Body of pancreas (tissue), 4 donors: ENCODE measurements around the gene DHX34. TPM values are rescaled to one million over a fixed set of nuclear protein-coding genes. Genes with fewer than 3 reads are reported as not detected.

ENCODE experiments used
- ATAC-seq: fragments of 150-250 bp; one replicate; pipeline ENCODE4 v1.9.1; 2016
- DNase-seq, 4 donors: peaks; one replicate each; pipeline ENCODE4 v3.0.0-alpha.2; 2019
- H3K27ac ChIP-seq, 4 donors: fragments of 200-600 bp; sonication (generic); 1 replicate in 3 of 4; 2 replicates in 1 of 4; pipeline versions ENCODE4 v1.5.1 to v1.6.1; 2016 to 2019; ENCODE audit warnings: mild to moderate bottlenecking in 1 of 4, mixed read lengths in 1 of 4, moderate library complexity in 1 of 4
- H3K27me3 ChIP-seq, 2 donors: fragments of 200-600 bp; sonication (generic); one replicate each; pipeline ENCODE4 v1.6.0; 2016; ENCODE audit warnings: mild to moderate bottlenecking in 1 of 2
- H3K36me3 ChIP-seq, 2 donors: fragments of 200-600 bp; sonication (generic); replicated peaks in 1 of 2; 2 replicates each; pipeline ENCODE4 v1.5.1; 2016; ENCODE audit warnings: low read depth in 2 of 2; ENCODE audit not compliant: insufficient read depth in 1 of 2
- H3K4me1 ChIP-seq: fragments of 200-600 bp; sonication (generic); one replicate; pipeline ENCODE4 v1.6.0; 2016
- H3K4me3 ChIP-seq, 2 donors: fragments of 200-600 bp; sonication (generic); 1 replicate in 1 of 2; 2 replicates in 1 of 2; pipeline ENCODE4 v1.5.1; 2016 to 2019
- H3K9me3 ChIP-seq, 3 donors: fragments of 200-600 bp; sonication (generic); 1 replicate in 2 of 3; 2 replicates in 1 of 3; pipeline ENCODE4 v1.5.1; 2016
- CTCF ChIP-seq, 7 experiments: fragments of 450-650 bp in 4 of 7; fragments of 200-600 bp in 3 of 7; sonication (generic) in 3 of 7; IDR thresholded peaks; one replicate each; pipeline ENCODE4 v1.5.1; 2016 to 2019; ENCODE audit warnings: antibody characterized with exemption in 7 of 7
- POLR2A ChIP-seq, 3 donors: fragments of 450-650 bp; IDR thresholded peaks; one replicate each; pipeline ENCODE4 v1.6.1; 2016; ENCODE audit warnings: antibody characterized with exemption in 3 of 3, mild to moderate bottlenecking in 2 of 3
- WGBS, 2 donors: methylation state at CpG; one replicate each; pipeline ENCODE4 v1.1.5; 2017; 5-methylcytosine and 5-hydroxymethylcytosine counted together
- intact Hi-C: fragments of 100-400 bp; cut with DNase I; formaldehyde crosslinking; loops from one replicate; pipeline ENCODE4 v1.15.1; 2023
- total RNA-seq, 2 donors: library from RNA; depleted of rRNA; stranded (reverse); fragments of >200 nt; gene quantifications; one replicate each; pipeline ENCODE4 v1.1.0, GENCODE V29; 2016

Gene DHX34
- total RNA-seq, 2 donors from 2014 or later: 16.1 to 50.4 TPM

- no peak for TF ChIP-seq CTCF (IDR thresholded peaks at IDR 0.05)
- TF ChIP-seq POLR2A (IDR thresholded peaks at IDR 0.05): no peak
- Histone ChIP-seq H3K27ac (no peak overlapping the region), H3K9me3 (no peaks in the 10 kb centered on the region), H3K36me3 (no peaks in the 10 kb centered on the region), H3K4me3 (no peak overlapping the region), H3K27me3 (peaks cover 0 to 12% of the 10 kb centered on the region in 2 donors), H3K4me1 (peaks cover 22% of the 10 kb centered on the region)
- intact Hi-C loops: no loop called here
- WGBS, 2 donors: 1 to 3% methylated on average over 24 to 27 of the region's 27 CpGs
- DNase-seq (peak; percentile 68 to 86 (median 84)), ATAC-seq (peak; percentile 63)
Observed at GRCh38 chr19:47428177-47428894, 79.2 kb downstream of the DHX34 start.

- TF ChIP-seq POLR2A (IDR thresholded peaks at IDR 0.05) (no peak), CTCF (IDR thresholded peaks at IDR 0.05) (no peak)
- H3K36me3 ChIP-seq: no peaks in the 10 kb centered on the region
- 12 to 21% methylated on average over 9 to 19 of the region's 20 CpGs for WGBS, 2 donors
- H3K9me3 ChIP-seq: no peaks in the 10 kb centered on the region
- intact Hi-C loops: no loop called here
- H3K27me3 ChIP-seq: peaks cover 0 to 10% of the 10 kb centered on the region in 2 donors
- H3K27ac ChIP-seq: no peak overlapping the region
- no peak for DNase-seq
- peaks cover 22% of the 10 kb centered on the region for H3K4me1 ChIP-seq
- ATAC-seq: no peak
- H3K4me3 ChIP-seq: no peak overlapping the region
Observed at GRCh38 chr19:47429140-47429793, 80.2 kb downstream of the DHX34 start.

GRCh38 chr19:47430041-47430802, 81.1 kb downstream of the DHX34 start:
- H3K4me1 ChIP-seq: peaks cover 22% of the 10 kb centered on the region
- H3K4me3 ChIP-seq: no peak overlapping the region
- no peaks in the 10 kb centered on the region for H3K9me3 ChIP-seq
- ATAC-seq: peak; percentile 20
- intact Hi-C loops: no loop called here
- 8 to 13% methylated on average over 22 to 57 of the region's 69 CpGs for WGBS, 2 donors
- DNase-seq: peak; percentile 23 to 54 (median 44)
- no peak overlapping the region for H3K27ac ChIP-seq
- peak in 5 of 7 experiments; percentile 18 to 37 (median 28) for TF ChIP-seq CTCF (IDR thresholded peaks at IDR 0.05)
- TF ChIP-seq POLR2A (IDR thresholded peaks at IDR 0.05): no peak
- no peaks in the 10 kb centered on the region for H3K36me3 ChIP-seq
- peaks cover 0 to 10% of the 10 kb centered on the region in 2 donors for H3K27me3 ChIP-seq

- no peak for TF ChIP-seq CTCF (IDR thresholded peaks at IDR 0.05)
- no peak for TF ChIP-seq POLR2A (IDR thresholded peaks at IDR 0.05)
- H3K36me3 ChIP-seq: no peaks in the 10 kb centered on the region
- intact Hi-C loops: no loop called here
- H3K27me3 ChIP-seq: peaks cover 0 to 10% of the 10 kb centered on the region in 2 donors
- ATAC-seq: no peak
- H3K4me3 ChIP-seq: no peak overlapping the region
- no peak overlapping the region for H3K27ac ChIP-seq
- DNase-seq: no peak
- no peaks in the 10 kb centered on the region for H3K9me3 ChIP-seq
- H3K4me1 ChIP-seq: peaks cover 22% of the 10 kb centered on the region
- 71 to 87% methylated on average over 7 to 18 of the region's 18 CpGs for WGBS, 2 donors
Observed at GRCh38 chr19:47432091-47432490, 83.0 kb downstream of the DHX34 start.

Other genes starting within 250 kb of the DHX34 start
- gene ZC3H4, start 235.5 kb upstream of the DHX34 start, total RNA-seq: 10 to 100 TPM; 18.9 to 34.3 TPM
- gene SAE1, start 218.5 kb upstream of the DHX34 start, total RNA-seq: 10 to 100 TPM; 14.5 to 21.5 TPM
- gene BBC3, start 118.1 kb upstream of the DHX34 start, total RNA-seq: 10 to 100 TPM in 1 of 2 donors, 1 to 10 TPM in 1; 1.3 to 11.4 TPM
- 10 to 100 TPM; 51.1 to 55.7 TPM for gene CCDC9, start 92.8 kb upstream of the DHX34 start, total RNA-seq
- 10 to 100 TPM in 1 of 2 donors, 1 to 10 TPM in 1; 9.1 to 10.2 TPM for gene INAFM1, start 74.4 kb upstream of the DHX34 start, total RNA-seq
- 1 to 10 TPM; 2.6 to 5.4 TPM for gene C5AR1, start 39.5 kb upstream of the DHX34 start, total RNA-seq
- under 1 TPM in 1 of 2 donors, not detected in 1; 0.52 TPM for gene C5AR2, start 17.1 kb upstream of the DHX34 start, total RNA-seq
- gene MEIS3, start 70.2 kb downstream of the DHX34 start, total RNA-seq: 1 to 10 TPM; 1.3 to 2.3 TPM
- 10 to 100 TPM in 1 of 2 donors, 1 to 10 TPM in 1; 8.0 to 31.6 TPM for gene SLC8A2, start 122.6 kb downstream of the DHX34 start, total RNA-seq
- gene KPTN, start 134.9 kb downstream of the DHX34 start, total RNA-seq: 1 to 10 TPM; 3.1 to 4.6 TPM
- 10 to 100 TPM; 71.5 to 94.9 TPM for gene NAPA, start 165.7 kb downstream of the DHX34 start, total RNA-seq
- gene ZNF541, start 223.8 kb downstream of the DHX34 start, total RNA-seq: under 1 TPM in 1 of 2 donors, not detected in 1; under 0.01 TPM